Measurements from ENCODE around the gene SMG7.

The SMG7 gene

DNA sequence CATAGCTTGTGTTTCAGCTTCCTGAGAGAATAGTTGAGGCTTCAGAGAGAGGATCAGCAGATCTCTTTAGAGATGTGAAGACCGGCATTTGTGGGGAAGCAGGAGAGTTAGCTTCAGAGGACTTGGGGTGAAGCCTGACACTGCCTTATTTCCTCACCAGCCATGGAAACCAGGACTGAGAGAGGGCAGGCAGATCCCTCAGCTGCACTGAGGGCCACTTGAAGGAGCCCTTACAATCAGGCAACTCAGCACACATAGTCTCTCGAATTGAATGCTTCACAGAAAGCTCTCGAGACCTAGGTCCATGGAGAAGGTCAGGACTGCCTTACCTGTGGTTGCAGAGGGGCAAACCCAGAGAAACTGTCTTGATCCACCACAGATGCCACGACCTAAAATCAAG is 98.2 kb downstream of the SMG7 start:
- TF ChIP-seq, protein P1, sequence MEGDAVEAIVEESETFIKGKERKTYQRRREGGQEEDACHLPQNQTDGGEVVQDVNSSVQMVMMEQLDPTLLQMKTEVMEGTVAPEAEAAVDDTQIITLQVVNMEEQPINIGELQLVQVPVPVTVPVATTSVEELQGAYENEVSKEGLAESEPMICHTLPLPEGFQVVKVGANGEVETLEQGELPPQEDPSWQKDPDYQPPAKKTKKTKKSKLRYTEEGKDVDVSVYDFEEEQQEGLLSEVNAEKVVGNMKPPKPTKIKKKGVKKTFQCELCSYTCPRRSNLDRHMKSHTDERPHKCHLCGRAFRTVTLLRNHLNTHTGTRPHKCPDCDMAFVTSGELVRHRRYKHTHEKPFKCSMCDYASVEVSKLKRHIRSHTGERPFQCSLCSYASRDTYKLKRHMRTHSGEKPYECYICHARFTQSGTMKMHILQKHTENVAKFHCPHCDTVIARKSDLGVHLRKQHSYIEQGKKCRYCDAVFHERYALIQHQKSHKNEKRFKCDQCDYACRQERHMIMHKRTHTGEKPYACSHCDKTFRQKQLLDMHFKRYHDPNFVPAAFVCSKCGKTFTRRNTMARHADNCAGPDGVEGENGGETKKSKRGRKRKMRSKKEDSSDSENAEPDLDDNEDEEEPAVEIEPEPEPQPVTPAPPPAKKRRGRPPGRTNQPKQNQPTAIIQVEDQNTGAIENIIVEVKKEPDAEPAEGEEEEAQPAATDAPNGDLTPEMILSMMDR (conservative IDR thresholded peaks at IDR 0.05; ENCODE audit: control insufficient read depth, insufficient read depth, low read depth, low read length): no peak
- no peak for DNase-seq (ENCODE audit: low read depth)
- H3K4me3 ChIP-seq (ENCODE audit: control insufficient read depth, low read depth, low read length): no peak overlapping the region

DNA sequence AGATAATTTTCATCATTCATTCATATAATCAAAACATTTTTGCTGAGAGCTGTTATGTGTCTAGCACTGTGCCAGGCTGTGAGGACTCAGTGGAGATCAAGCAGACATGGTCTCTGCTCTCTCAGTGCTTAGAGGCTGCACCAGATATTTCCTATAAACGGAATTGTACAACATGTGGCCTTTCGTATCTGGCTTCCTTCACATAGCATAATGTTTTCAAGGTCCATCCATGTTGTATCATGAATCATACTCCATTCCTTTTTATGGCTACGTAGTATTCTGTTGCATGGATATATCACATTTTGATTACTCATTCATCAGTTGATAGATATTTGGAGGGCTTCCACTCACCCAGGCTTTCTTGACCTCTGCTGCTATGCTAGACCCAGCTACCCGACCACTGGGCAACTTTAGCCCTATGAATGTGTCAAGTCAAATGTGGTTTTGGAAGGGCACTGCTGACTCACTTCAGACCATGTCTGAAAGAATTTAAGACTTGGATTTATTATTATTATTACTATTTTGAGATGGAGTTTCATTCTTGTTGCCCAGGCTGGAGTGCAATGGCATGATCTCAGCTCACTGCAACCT is 99.5 kb downstream of the SMG7 start:
- TF ChIP-seq, protein P1 (conservative IDR thresholded peaks at IDR 0.05; ENCODE audit: control insufficient read depth, insufficient read depth, low read depth, low read length): no peak
- no peak overlapping the region for H3K4me3 ChIP-seq (ENCODE audit: control insufficient read depth, low read depth, low read length)
- DNase-seq (ENCODE audit: low read depth): peak; percentile 59

DNA sequence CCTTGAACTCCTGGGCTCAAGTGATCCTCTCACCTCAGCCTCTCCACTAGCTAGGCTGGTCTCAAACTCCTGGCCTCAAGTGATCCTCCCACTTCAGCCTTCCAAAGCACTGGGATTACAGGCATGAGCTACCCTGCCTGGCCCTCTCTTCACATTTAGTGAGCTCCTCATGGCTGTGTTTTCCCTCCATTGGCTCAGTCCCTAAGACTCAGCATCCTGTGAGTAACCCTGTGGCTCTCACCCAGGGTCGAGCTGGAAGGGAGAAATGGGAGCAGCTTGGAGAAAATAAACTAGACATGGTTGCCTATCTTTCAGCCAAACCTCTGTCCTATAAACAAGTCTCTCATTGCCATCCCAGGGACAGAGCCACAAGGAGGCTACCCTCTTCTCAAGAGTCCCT is 100.4 kb downstream of the SMG7 start:
- TF ChIP-seq, protein P1 (conservative IDR thresholded peaks at IDR 0.05; ENCODE audit: control insufficient read depth, insufficient read depth, low read depth, low read length): no peak
- H3K4me3 ChIP-seq (ENCODE audit: control insufficient read depth, low read depth, low read length): no peak overlapping the region
- DNase-seq (ENCODE audit: low read depth): peak; percentile 35

DNA sequence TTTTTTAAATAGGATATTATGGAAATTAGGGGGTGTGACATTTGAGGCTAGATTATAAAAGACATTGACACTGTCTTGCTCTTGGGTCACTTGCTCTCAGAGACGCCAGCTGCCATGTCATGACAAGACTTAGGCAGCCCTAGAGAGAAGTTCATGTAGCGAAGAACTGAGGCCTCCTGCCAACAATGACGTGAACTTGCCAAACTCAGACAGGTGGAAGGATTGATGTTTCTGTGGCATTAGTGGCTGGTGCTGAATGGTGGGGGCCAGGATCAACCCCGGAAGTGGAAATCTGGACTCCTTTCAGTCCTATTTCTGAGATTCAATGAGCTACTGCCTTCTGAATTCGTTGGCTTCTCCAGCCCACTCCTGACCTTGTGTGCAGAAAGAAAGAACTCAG is 103.3 kb downstream of the SMG7 start:
- DNase-seq (ENCODE audit: low read depth): no peak
- TF ChIP-seq, protein P1 (conservative IDR thresholded peaks at IDR 0.05; ENCODE audit: control insufficient read depth, insufficient read depth, low read depth, low read length): no peak

DNA sequence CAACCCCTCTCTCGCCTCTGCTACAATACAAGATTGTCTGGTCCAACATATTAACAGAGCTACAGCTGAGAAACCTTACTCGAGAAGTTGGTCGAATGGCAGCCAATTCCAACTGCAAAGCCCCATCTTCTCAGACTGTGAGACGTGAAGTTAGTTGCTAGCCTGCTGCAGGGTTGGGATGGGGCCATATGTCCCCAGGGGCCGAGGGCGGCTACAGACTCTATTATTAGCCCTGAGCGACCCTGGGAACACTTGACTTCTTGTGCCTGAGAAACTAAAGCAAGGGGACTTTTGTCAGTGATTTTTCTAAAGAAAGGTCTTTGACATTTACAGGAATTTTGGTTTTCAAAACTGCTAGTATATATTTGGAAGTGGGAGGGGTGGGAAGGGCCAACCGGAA is 104.2 kb downstream of the SMG7 start:
- DNase-seq (ENCODE audit: low read depth): no peak
- no peak overlapping the region for H3K4me3 ChIP-seq (ENCODE audit: control insufficient read depth, low read depth, low read length)
- TF ChIP-seq, protein P1 (conservative IDR thresholded peaks at IDR 0.05; ENCODE audit: control insufficient read depth, insufficient read depth, low read depth, low read length): no peak

More for the DNA sequence above, 103.3 kb downstream of the SMG7 start:
- H3K4me3 ChIP-seq (ENCODE audit: control insufficient read depth, low read depth, low read length): no peak overlapping the region

DNA sequence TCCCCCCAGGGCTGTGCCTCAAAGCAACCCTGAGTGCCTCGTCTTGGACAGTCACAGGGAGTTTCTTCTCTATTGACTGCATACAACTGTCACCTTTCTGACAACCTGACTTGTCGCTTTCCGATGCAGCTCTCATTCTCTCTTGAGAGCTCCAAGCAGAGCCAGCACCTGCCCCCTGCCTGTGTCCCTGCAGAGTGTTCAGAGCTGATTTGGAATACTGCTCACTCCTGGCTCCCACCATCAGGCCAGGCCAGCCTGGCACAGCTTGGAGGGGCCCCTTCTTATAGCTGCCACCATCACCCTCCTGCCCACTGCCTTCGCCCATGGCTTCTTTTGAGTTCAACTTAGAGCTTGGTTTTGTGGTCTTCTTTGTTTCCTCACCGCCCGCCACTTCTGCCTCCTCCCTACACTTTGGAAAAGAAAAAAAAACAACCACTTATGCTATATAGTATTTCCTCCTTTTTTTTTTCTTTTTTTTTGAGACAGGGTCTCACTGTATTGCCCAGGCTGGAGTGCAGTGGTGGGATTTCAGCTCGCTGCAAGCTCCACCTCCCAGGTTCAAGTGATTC is 105.7 kb downstream of the SMG7 start:
- DNase-seq (ENCODE audit: low read depth): no peak
- no peak overlapping the region for H3K4me3 ChIP-seq (ENCODE audit: control insufficient read depth, low read depth, low read length)
- TF ChIP-seq, protein P1 (conservative IDR thresholded peaks at IDR 0.05; ENCODE audit: control insufficient read depth, insufficient read depth, low read depth, low read length): no peak
